A673 (cell line): Measurements from ENCODE around the gene METRN. TPM values are rescaled to one million over a fixed set of nuclear protein-coding genes. Genes with fewer than 3 reads are reported as not detected.

Experiments used
- BruUV-seq: library from RNA; stranded (reverse); fragments of 400-500 nt; replicated peaks from 2 replicates; lab custom pipeline; 2021; lab: Mats Ljungman, UMichigan
- CTCF ChIA-PET: fragments of 300-600 bp; sonication (Branson Sonifier 250); formaldehyde crosslinking; loops from one replicate; lab custom pipeline; 2022; ENCODE audit warnings: antibody characterized with exemption; lab: Charles Lee
- POLR2A ChIA-PET: fragments of 300-600 bp; sonication (Branson Sonifier 250); formaldehyde crosslinking; loops from one replicate; lab custom pipeline; 2022; ENCODE audit warnings: antibody characterized with exemption; ENCODE audit not compliant: low non-redundant PET; lab: Charles Lee
- DNase-seq: peaks from one replicate; pipeline ENCODE4 v3.0.0-alpha.2; 2015; ENCODE audit warnings: low spot score
- H3K27ac ChIP-seq: fragments of 200-600 bp; sonication (generic); 2 replicates; pipeline ENCODE4 v1.5.1; 2016; ENCODE audit warnings: mixed run types, low read depth, mild to moderate bottlenecking, mixed read lengths, antibody characterized with exemption, low read length; ENCODE audit not compliant: poor library complexity, severe bottlenecking
- H3K27me3 ChIP-seq: fragments of 200-600 bp; sonication (generic); replicated peaks from 2 replicates; pipeline ENCODE4 v1.6.1; 2017; ENCODE audit warnings: mixed run types, low read depth, mild to moderate bottlenecking, mixed read lengths, antibody characterized with exemption, low read length; ENCODE audit not compliant: insufficient read depth, poor library complexity
- H3K36me3 ChIP-seq: fragments of 200-600 bp; sonication (generic); 2 replicates; pipeline ENCODE4 v1.6.1; 2016; ENCODE audit warnings: mixed run types, mild to moderate bottlenecking, mixed read lengths, antibody characterized with exemption, low read length; ENCODE audit not compliant: insufficient read depth, poor library complexity, severe bottlenecking
- H3K4me1 ChIP-seq: fragments of 200-600 bp; sonication (generic); 2 replicates; pipeline ENCODE4 v1.6.1; 2017; ENCODE audit warnings: mixed run types, mild to moderate bottlenecking, mixed read lengths, antibody characterized with exemption, low read length; ENCODE audit not compliant: insufficient read depth, poor library complexity, severe bottlenecking
- H3K4me3 ChIP-seq: fragments of 200-600 bp; sonication (generic); 2 replicates; pipeline ENCODE4 v1.5.1; 2016; ENCODE audit warnings: low read depth, mixed run types, mild to moderate bottlenecking, mixed read lengths, low read length; ENCODE audit not compliant: poor library complexity, severe bottlenecking
- H3K9me3 ChIP-seq: fragments of 200-600 bp; sonication (generic); 2 replicates; pipeline ENCODE4 v1.6.1; 2016; ENCODE audit warnings: mixed run types, low read depth, mild to moderate bottlenecking, mixed read lengths, antibody characterized with exemption, low read length; ENCODE audit not compliant: poor library complexity, severe bottlenecking
- CTCF ChIP-seq: fragments of 300-800, 200-600 bp; sonication (generic); conservative IDR thresholded peaks from 2 replicates; pipeline ENCODE4 v1.5.1; 2017; ENCODE audit warnings: low read depth, mild to moderate bottlenecking, antibody characterized with exemption, low read length, moderate library complexity, mixed read lengths
- EZH2 ChIP-seq: fragments of 200-600 bp; sonication (generic); IDR thresholded peaks from 2 replicates; pipeline ENCODE4 v1.6.1; 2017; ENCODE audit warnings: borderline replicate concordance, low read depth, mild to moderate bottlenecking, mixed read lengths, antibody characterized with exemption, low read length; ENCODE audit not compliant: poor library complexity, severe bottlenecking
- intact Hi-C: fragments of 100-400 bp; cut with micrococcal nuclease; formaldehyde crosslinking; loops from one replicate; pipeline ENCODE4 v1.10.0; 2022; ENCODE audit not compliant: unreplicated experiment
- total RNA-seq: library from RNA; stranded (reverse); gene quantifications from 2 replicates; pipeline ENCODE4 v1.2.3, GENCODE V29; 2021

The METRN gene
- total RNA-seq, 1 experiment from 2014 or later, result 0.86 TPM

GRCh38 chr16:698911-699671 is 15.8 kb upstream of the METRN start:
- ChIA-PET CTCF (no interaction called here), POLR2A (no interaction called here)
- no peak for DNase-seq
- H3K27me3 ChIP-seq, result peaks cover 74% of the 10 kb centered on the region
- no peak overlapping the region for H3K4me3 ChIP-seq
- intact Hi-C loops, result no loop called here
- H3K27ac ChIP-seq, result no peak overlapping the region
- H3K9me3 ChIP-seq, result no peaks in the 10 kb centered on the region
- no TSS peak for BruUV-seq
- no peak for TF ChIP-seq EZH2
- no peak for TF ChIP-seq CTCF
- no peaks in the 10 kb centered on the region for H3K36me3 ChIP-seq
- H3K4me1 ChIP-seq, result peaks cover 12% of the 10 kb centered on the region

- CTCF ChIA-PET, result no interaction called here
- TF ChIP-seq EZH2, result peak; percentile 76
- TF ChIP-seq CTCF, result no peak
- BruUV-seq, result no TSS peak
These were observed 14.0 kb upstream of the METRN start for GRCh38 chr16:700684-701584.

GRCh38 chr16:702341-702740 is 12.6 kb upstream of the METRN start:
- Histone ChIP-seq H3K27me3 (peaks cover 79% of the 10 kb centered on the region), H3K4me3 (no peak overlapping the region), H3K27ac (no peak overlapping the region), H3K4me1 (no peaks in the 10 kb centered on the region), H3K9me3 (no peaks in the 10 kb centered on the region), H3K36me3 (no peaks in the 10 kb centered on the region)
- POLR2A ChIA-PET, result no interaction called here
- CTCF ChIA-PET, result no interaction called here
- TF ChIP-seq CTCF (no peak), EZH2 (peak; percentile 6)
- no TSS peak for BruUV-seq
- intact Hi-C loops, result no loop called here
- no peak for DNase-seq

More at GRCh38 chr16:700684-701584, 14.0 kb upstream of the METRN start:
- intact Hi-C loops, result no loop called here
- Histone ChIP-seq H3K27ac (no peak overlapping the region), H3K9me3 (no peaks in the 10 kb centered on the region), H3K4me3 (no peak overlapping the region), H3K36me3 (no peaks in the 10 kb centered on the region), H3K27me3 (peaks cover 69% of the 10 kb centered on the region), H3K4me1 (no peaks in the 10 kb centered on the region)
- POLR2A ChIA-PET, result no interaction called here
- peak; percentile 43 for DNase-seq
